ENCODE measurements around the gene RNF220.

- TF ChIP-seq CTCF (IDR thresholded peaks at IDR 0.05) (no peak), POLR2A (IDR thresholded peaks at IDR 0.05) (no peak)
Measured at GRCh38 chr1:44412601-44413000, 7.5 kb downstream of the RNF220 start.
